Smooth muscle cell (in vitro differentiated cells): ENCODE results near the gene GRIFIN. TPM values are rescaled to one million over a fixed set of nuclear protein-coding genes. Genes with fewer than 3 reads are reported as not detected.

Experiments used
- DNase-seq: peaks from one replicate; lab custom pipeline; 2025; ENCODE audit not compliant: unreplicated experiment; lab: John Stamatoyannopoulos, UW
- H2AFZ ChIP-seq: fragments of 200-600 bp; sonication (generic); 2 replicates; pipeline ENCODE4 v1.6.0; 2016; ENCODE audit warnings: antibody characterized with exemption, low read depth, mild to moderate bottlenecking
- H3F3A ChIP-seq: fragments of 200-600 bp; sonication (generic); 2 replicates; pipeline ENCODE4 v1.6.0; 2017; ENCODE audit warnings: antibody characterized with exemption, low read depth
- H3K27ac ChIP-seq: fragments of 200-600 bp; sonication (generic); 2 replicates; pipeline ENCODE4 v1.5.1; 2016; ENCODE audit warnings: low read depth, mild to moderate bottlenecking
- H3K27me3 ChIP-seq: fragments of 200-600 bp; sonication (generic); 2 replicates; pipeline ENCODE4 v1.6.1; 2016; ENCODE audit warnings: low read depth, mild to moderate bottlenecking
- H3K36me3 ChIP-seq: fragments of 200-600 bp; sonication (generic); 2 replicates; pipeline ENCODE4 v1.5.1; 2016; ENCODE audit warnings: low read depth
- H3K4me1 ChIP-seq: fragments of 200-600 bp; sonication (generic); 2 replicates; pipeline ENCODE4 v1.5.1; 2016; ENCODE audit warnings: low read depth
- H3K4me2 ChIP-seq: fragments of 200-600 bp; sonication (generic); 2 replicates; pipeline ENCODE4 v1.6.0; 2016; ENCODE audit warnings: mild to moderate bottlenecking
- H3K4me3 ChIP-seq: fragments of 200-600 bp; sonication (generic); 2 replicates; pipeline ENCODE4 v1.5.1; 2016; ENCODE audit warnings: mild to moderate bottlenecking
- H3K79me2 ChIP-seq: fragments of 200-600 bp; sonication (generic); 2 replicates; pipeline ENCODE4 v1.6.0; 2016; ENCODE audit warnings: low read depth, mild to moderate bottlenecking
- H3K9ac ChIP-seq: fragments of 200-600 bp; sonication (generic); 2 replicates; pipeline ENCODE4 v1.6.0; 2016; ENCODE audit warnings: low read depth
- H3K9me3 ChIP-seq: fragments of 200-600 bp; sonication (generic); replicated peaks from 2 replicates; pipeline ENCODE4 v1.5.1; 2016; ENCODE audit warnings: low read depth
- H4K20me1 ChIP-seq: fragments of 200-600 bp; sonication (generic); 2 replicates; pipeline ENCODE4 v1.6.0; 2016; ENCODE audit warnings: low read depth
- WGBS: methylation state at CpG from one replicate; pipeline ENCODE4 v1.1.7; 2016; ENCODE audit warnings: low lambda C conversion rate; 5-methylcytosine and 5-hydroxymethylcytosine counted together
- polyA plus RNA-seq: library from polyadenylated mRNA; unstranded; fragments of >200 nt; fragmentation: Nextera tagmentation; extraction: Ambion mirVana; gene quantifications from 2 replicates; pipeline ENCODE4 v1.2.1, GENCODE V29; 2016
- total RNA-seq: library from RNA; depleted of rRNA; stranded (reverse); fragments of >200 nt; gene quantifications from 2 replicates; pipeline ENCODE4 v1.2.3, GENCODE V29; 2014
- TF ChIP-seq, protein P1 (sequence below): fragments of 200-600 bp; sonication (generic); IDR thresholded peaks from 2 replicates; pipeline ENCODE4 v1.5.1; 2017; ENCODE audit warnings: borderline replicate concordance, mild to moderate bottlenecking, antibody characterized with exemption; ENCODE audit not compliant: insufficient read depth, poor library complexity, severe bottlenecking

Gene GRIFIN
- total and polyA plus RNA-seq, 2 experiments from 2014 or later, result not detected

DNA sequence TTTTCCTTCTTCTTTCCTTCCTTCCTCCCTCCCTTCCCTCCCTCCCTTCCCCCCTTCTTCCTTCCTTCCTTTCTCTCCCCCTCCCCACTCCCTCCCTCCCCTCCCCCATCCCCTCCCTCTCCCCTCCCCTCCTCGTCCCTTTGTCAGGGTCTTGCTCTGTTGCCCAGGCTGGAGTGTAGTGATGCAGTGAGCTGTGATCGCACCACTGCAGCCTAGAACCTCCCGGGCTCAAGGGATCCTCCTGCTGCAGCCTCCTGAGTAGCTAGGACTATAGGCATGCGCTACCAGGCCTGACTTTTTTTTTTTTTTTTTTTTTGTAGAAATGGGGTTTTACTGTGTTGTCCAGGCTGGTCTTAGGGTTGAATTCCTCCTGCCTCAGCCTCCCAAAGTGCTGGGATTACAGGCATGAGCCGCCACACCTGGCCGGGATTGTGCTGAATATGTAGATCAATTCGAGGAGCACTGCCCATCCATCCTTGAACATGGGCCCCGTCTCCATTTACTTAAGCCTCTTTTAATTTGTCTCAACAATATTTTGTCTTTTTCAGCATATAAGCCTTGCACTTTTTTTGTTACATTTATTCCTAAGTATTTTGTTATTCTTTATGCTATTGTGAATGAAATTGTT lies 23.4 kb downstream of the GRIFIN start:
- no peaks in the 10 kb centered on the region for H3F3A ChIP-seq
- H3K4me3 ChIP-seq, result no peak overlapping the region
- H3K9me3 ChIP-seq, result no peaks in the 10 kb centered on the region
- TF ChIP-seq, protein P1, sequence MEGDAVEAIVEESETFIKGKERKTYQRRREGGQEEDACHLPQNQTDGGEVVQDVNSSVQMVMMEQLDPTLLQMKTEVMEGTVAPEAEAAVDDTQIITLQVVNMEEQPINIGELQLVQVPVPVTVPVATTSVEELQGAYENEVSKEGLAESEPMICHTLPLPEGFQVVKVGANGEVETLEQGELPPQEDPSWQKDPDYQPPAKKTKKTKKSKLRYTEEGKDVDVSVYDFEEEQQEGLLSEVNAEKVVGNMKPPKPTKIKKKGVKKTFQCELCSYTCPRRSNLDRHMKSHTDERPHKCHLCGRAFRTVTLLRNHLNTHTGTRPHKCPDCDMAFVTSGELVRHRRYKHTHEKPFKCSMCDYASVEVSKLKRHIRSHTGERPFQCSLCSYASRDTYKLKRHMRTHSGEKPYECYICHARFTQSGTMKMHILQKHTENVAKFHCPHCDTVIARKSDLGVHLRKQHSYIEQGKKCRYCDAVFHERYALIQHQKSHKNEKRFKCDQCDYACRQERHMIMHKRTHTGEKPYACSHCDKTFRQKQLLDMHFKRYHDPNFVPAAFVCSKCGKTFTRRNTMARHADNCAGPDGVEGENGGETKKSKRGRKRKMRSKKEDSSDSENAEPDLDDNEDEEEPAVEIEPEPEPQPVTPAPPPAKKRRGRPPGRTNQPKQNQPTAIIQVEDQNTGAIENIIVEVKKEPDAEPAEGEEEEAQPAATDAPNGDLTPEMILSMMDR, result no peak
- no peaks in the 10 kb centered on the region for H3K4me1 ChIP-seq
- no peaks in the 10 kb centered on the region for H3K36me3 ChIP-seq
- H3K27me3 ChIP-seq, result no peaks in the 10 kb centered on the region
- H3K27ac ChIP-seq, result no peak overlapping the region
- no peak overlapping the region for H2AFZ ChIP-seq
- no peaks in the 10 kb centered on the region for H3K79me2 ChIP-seq
- no peaks in the 10 kb centered on the region for H4K20me1 ChIP-seq
- no peak overlapping the region for H3K9ac ChIP-seq
- 95% methylated on average over 7 of the region's 8 CpGs for WGBS
- H3K4me2 ChIP-seq, result no peak overlapping the region
- DNase-seq, result no peak

DNA sequence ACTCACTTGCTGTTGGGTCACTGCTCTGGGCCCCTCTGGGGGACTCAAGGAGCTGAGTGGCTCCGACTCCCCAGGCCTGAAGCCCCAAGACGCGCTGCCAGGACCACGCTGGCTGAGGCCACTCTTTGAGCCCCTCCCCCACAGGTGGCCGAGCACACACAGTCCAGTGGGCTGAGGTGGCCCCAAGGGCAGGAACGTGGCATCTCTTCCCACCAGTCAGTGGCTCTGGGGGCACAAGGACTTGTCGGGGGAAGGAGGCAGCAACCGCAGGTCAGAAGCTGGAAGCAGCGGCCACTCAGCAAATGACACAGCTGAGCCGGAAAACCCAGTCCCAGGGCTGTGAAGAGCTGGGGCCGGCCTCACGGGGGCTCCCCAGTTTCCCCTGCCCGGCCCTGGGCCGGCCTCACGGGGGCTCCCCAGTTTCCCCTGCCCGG lies 24.1 kb downstream of the GRIFIN start:
- Histone ChIP-seq H3K79me2 (no peaks in the 10 kb centered on the region), H3F3A (no peaks in the 10 kb centered on the region), H3K27me3 (no peaks in the 10 kb centered on the region), H3K4me3 (no peak overlapping the region), H4K20me1 (no peaks in the 10 kb centered on the region), H3K4me1 (no peaks in the 10 kb centered on the region), H3K9me3 (no peaks in the 10 kb centered on the region), H3K36me3 (no peaks in the 10 kb centered on the region), H3K9ac (no peak overlapping the region), H2AFZ (no peak overlapping the region), H3K4me2 (peak overlapping the region; percentile 86), H3K27ac (no peak overlapping the region)
- TF ChIP-seq, protein P1, result no peak
- WGBS, result 68% methylated on average over 13 of the region's 16 CpGs
- DNase-seq, result no peak

DNA sequence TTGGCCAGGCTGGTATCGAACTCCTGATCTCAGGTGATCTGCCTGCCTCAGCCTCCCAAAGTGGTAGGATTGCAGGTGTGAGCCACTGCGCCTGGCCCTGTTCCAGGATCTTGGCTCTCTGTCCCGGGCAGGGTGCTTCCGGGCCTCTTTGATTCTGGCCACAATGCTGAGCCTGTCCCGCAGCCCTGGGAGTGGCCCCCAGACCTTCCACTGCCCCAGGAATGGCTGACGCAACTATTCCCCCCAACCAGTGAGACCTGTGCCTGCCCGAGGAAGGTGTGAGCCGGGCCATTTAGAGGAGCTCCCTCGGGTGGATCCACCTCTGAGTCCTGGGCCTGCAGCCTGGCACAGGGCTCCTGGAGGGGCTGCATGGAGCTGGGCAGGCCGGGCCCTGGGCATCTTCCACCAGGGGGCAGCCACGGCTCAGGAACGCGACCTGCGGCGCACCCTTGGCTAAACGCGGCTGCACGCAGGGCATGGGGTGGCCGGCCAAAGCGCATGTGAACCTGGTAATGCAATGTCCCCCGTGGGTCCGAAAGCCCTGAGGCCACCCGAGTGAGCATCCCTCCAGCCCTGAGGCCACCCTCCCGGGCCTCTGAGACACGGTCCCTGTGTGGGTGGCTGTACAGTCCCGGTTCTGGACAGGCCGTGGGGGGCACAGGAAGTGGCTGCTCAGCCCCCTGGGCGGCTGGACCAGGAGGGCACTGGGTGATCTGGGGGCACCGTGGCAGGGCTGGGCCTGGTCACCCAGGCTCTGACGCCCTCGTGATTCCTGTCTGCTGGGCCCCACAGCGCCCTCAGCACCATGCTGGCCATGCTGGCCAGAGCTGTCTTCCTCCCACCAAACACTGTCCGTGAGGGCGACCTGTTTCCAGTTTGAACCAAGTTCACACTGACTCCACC lies 24.8 kb downstream of the GRIFIN start:
- Histone ChIP-seq H3K79me2 (no peaks in the 10 kb centered on the region), H3K27me3 (no peaks in the 10 kb centered on the region), H3K4me1 (no peaks in the 10 kb centered on the region), H2AFZ (no peak overlapping the region), H3K9me3 (no peaks in the 10 kb centered on the region), H3K9ac (no peak overlapping the region), H3K4me3 (peak overlapping the region; percentile 35), H3K4me2 (peak overlapping the region; percentile 86), H3K27ac (no peak overlapping the region), H3K36me3 (no peaks in the 10 kb centered on the region), H3F3A (no peaks in the 10 kb centered on the region), H4K20me1 (no peaks in the 10 kb centered on the region)
- DNase-seq, result peak; percentile 34
- TF ChIP-seq, protein P1, result peak; percentile 85
- 34% methylated on average over 34 of the region's 34 CpGs for WGBS
